Measurements from ENCODE around the gene GALNT18.

GRCh38 chr11:11382858-11383532, 238.8 kb downstream of the GALNT18 start:
- TF ChIP-seq CTCF (IDR thresholded peaks at IDR 0.05) (no peak), POLR2AphosphoS5 (IDR thresholded peaks at IDR 0.05; ENCODE audit: insufficient read depth in 1 of 2, low read depth in 1 of 2) (no peak)
